ENCODE data around the gene GABRR2.
"Not testable (repeated sequence)": the region's sequence is repeated elsewhere in the genome, so short reads cannot be mapped to it uniquely, and the experiment has no call there.

The GABRR2 gene

GRCh38 chr6:89255417-89255816 lies 59.7 kb downstream of the GABRR2 start:
- no peak for DNase-seq

GRCh38 chr6:89254569-89254968 lies 60.5 kb downstream of the GABRR2 start:
- DNase-seq = no peak

GRCh38 chr6:89252907-89253306 lies 62.2 kb downstream of the GABRR2 start:
- no peak for DNase-seq

- no peak for DNase-seq
These were observed 63.1 kb downstream of the GABRR2 start for GRCh38 chr6:89251976-89252375.

GRCh38 chr6:89251170-89251569 lies 63.9 kb downstream of the GABRR2 start:
- DNase-seq = no peak

- DNase-seq = no peak
These were observed 64.9 kb downstream of the GABRR2 start for GRCh38 chr6:89250239-89250638.

- DNase-seq = no peak
These were observed 70.7 kb downstream of the GABRR2 start for GRCh38 chr6:89244241-89244985.

GRCh38 chr6:89243331-89243629 lies 71.8 kb downstream of the GABRR2 start:
- DNase-seq = no peak

GRCh38 chr6:89242574-89243330 lies 72.3 kb downstream of the GABRR2 start:
- peak; percentile 44 for DNase-seq

GRCh38 chr6:89239338-89239737 lies 75.8 kb downstream of the GABRR2 start:
- DNase-seq = no peak

GRCh38 chr6:89237158-89237557 lies 77.9 kb downstream of the GABRR2 start:
- DNase-seq = no peak

GRCh38 chr6:89233605-89234004 lies 81.5 kb downstream of the GABRR2 start:
- DNase-seq = not testable (repeated sequence)

GRCh38 chr6:89222712-89223039 lies 92.4 kb downstream of the GABRR2 start:
- no peak for DNase-seq

GRCh38 chr6:89221971-89222711 lies 93.0 kb downstream of the GABRR2 start:
- DNase-seq = no peak

GRCh38 chr6:89221129-89221528 lies 94.0 kb downstream of the GABRR2 start:
- DNase-seq = no peak

GRCh38 chr6:89217299-89217910 lies 97.7 kb downstream of the GABRR2 start, which contains the start of gene GABRR1:
Gene GABRR1, minus strand, starts transcription at chr6:89217358. Its CDS starts 36 bp downstream, at chr6:89217322.
- no peak for DNase-seq

- DNase-seq = no peak
These were observed 98.7 kb downstream of the GABRR2 start for GRCh38 chr6:89216411-89216810.

- no peak for DNase-seq
These were observed 99.7 kb downstream of the GABRR2 start for GRCh38 chr6:89215391-89215790.

- DNase-seq = no peak
These were observed 100.9 kb downstream of the GABRR2 start for GRCh38 chr6:89214197-89214596.

- DNase-seq = no peak
These were observed 102.6 kb downstream of the GABRR2 start for GRCh38 chr6:89212472-89212871.

GRCh38 chr6:89209457-89209856 lies 105.6 kb downstream of the GABRR2 start:
- no peak for DNase-seq

- DNase-seq = no peak
These were observed 106.5 kb downstream of the GABRR2 start for GRCh38 chr6:89208551-89208950.
